Mesendoderm (in vitro differentiated cells): Measurements from ENCODE around the gene ESYT3.

ENCODE experiments used
- DNase-seq: peaks from one replicate; pipeline ENCODE4 v3.0.0; 2013
- H2AK5ac ChIP-seq: 2 replicates; pipeline ENCODE4 v1.6.1; 2013; ENCODE audit warnings: low read length, inconsistent platforms
- H2BK120ac ChIP-seq: 2 replicates; pipeline ENCODE4 v1.6.1; 2013; ENCODE audit warnings: low read depth, mild to moderate bottlenecking, low read length, moderate library complexity, mixed read lengths
- H2BK15ac ChIP-seq: replicated peaks from 2 replicates; pipeline ENCODE4 v1.6.1; 2013; ENCODE audit warnings: low read depth, mild to moderate bottlenecking, moderate library complexity
- H2BK5ac ChIP-seq: 2 replicates; pipeline ENCODE4 v1.6.1; 2013; ENCODE audit warnings: low read length, inconsistent platforms
- H3K18ac ChIP-seq: 2 replicates; pipeline ENCODE4 v1.6.1; 2013; ENCODE audit warnings: mild to moderate bottlenecking, low read length, mixed read lengths
- H3K23ac ChIP-seq: one replicate; pipeline ENCODE4 v1.6.1; 2013; ENCODE audit warnings: low read length
- H3K27ac ChIP-seq: 2 replicates; pipeline ENCODE4 v1.5.1; 2013; ENCODE audit warnings: low read depth, mild to moderate bottlenecking, inconsistent platforms, low read length, moderate library complexity
- H3K27me3 ChIP-seq: 2 replicates; pipeline ENCODE4 v1.6.1; 2013; ENCODE audit warnings: low read length, control low read depth, mild to moderate bottlenecking, inconsistent platforms; ENCODE audit not compliant: insufficient read depth, poor library complexity
- H3K36me3 ChIP-seq: 2 replicates; pipeline ENCODE4 v1.6.1; 2013; ENCODE audit warnings: low read length, inconsistent platforms; ENCODE audit not compliant: control insufficient read depth, insufficient read depth
- H3K4ac ChIP-seq: one replicate; pipeline ENCODE4 v1.6.1; 2013; ENCODE audit warnings: low read depth, mild to moderate bottlenecking, low read length, moderate library complexity
- H3K4me1 ChIP-seq: 2 replicates; pipeline ENCODE4 v1.6.1; 2013; ENCODE audit warnings: low read depth, low read length, inconsistent platforms; ENCODE audit not compliant: control insufficient read depth
- H3K4me2 ChIP-seq: 2 replicates; pipeline ENCODE4 v1.6.1; 2013; ENCODE audit warnings: low read length
- H3K4me3 ChIP-seq: 2 replicates; pipeline ENCODE4 v1.5.1; 2013; ENCODE audit warnings: mild to moderate bottlenecking, low read length
- H3K56ac ChIP-seq: one replicate; pipeline ENCODE4 v1.6.1; 2013; ENCODE audit warnings: low read length
- H3K79me1 ChIP-seq: 2 replicates; pipeline ENCODE4 v1.6.1; 2013; ENCODE audit warnings: low read length, inconsistent platforms
- H3K79me2 ChIP-seq: 2 replicates; pipeline ENCODE4 v1.6.1; 2013; ENCODE audit warnings: mild to moderate bottlenecking, low read length; ENCODE audit not compliant: control insufficient read depth, insufficient read depth
- H3K9ac ChIP-seq: 2 replicates; pipeline ENCODE4 v1.6.1; 2013; ENCODE audit warnings: low read length, inconsistent platforms
- H4K5ac ChIP-seq: one replicate; pipeline ENCODE4 v1.6.1; 2013; ENCODE audit warnings: low read length
- H4K8ac ChIP-seq: one replicate; pipeline ENCODE4 v1.6.1; 2013; ENCODE audit warnings: low read depth, mild to moderate bottlenecking, control low read depth, low read length, moderate library complexity
- WGBS: extraction: QIAGEN DNeasy Blood & Tissue Kit; methylation state at CpG from one replicate; pipeline ENCODE4 v1.1.7; 2013; ENCODE audit warnings: low lambda C conversion rate, missing lambda C conversion rate; ENCODE audit not compliant: insufficient coverage; ENCODE audit errors: extremely low coverage; 5-methylcytosine and 5-hydroxymethylcytosine counted together

Gene ESYT3

DNA sequence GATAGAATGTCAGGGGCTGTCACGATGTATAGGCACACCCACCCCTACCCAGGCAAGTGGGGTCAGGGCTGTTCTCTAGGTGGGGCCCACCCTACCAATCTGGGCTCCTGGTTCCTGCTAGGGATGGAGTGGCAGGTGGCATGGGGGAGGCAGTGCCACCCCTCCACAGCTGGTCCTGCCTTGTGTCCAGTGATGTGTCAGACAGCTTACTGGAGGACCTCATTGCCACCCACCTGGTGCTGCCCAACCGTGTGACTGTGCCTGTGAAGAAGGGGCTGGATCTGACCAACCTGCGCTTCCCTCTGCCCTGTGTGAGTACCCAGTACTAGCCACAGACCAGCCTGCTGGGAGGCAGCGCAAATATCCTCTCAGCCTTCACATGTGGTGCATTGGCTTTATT is 27.5 kb downstream of the ESYT3 start:
- no peak for DNase-seq
- Histone ChIP-seq H3K79me1 (no peaks in the 10 kb centered on the region), H3K4me3 (no peak overlapping the region), H2AK5ac (no peak overlapping the region), H2BK15ac (no peak overlapping the region), H2BK120ac (no peak overlapping the region), H3K36me3 (no peaks in the 10 kb centered on the region), H3K56ac (no peak overlapping the region), H3K27me3 (no peaks in the 10 kb centered on the region), H3K4me1 (no peaks in the 10 kb centered on the region), H3K18ac (no peak overlapping the region), H3K27ac (no peak overlapping the region), H4K5ac (no peak overlapping the region), H4K8ac (no peak overlapping the region), H3K9ac (no peak overlapping the region), H2BK5ac (no peak overlapping the region), H3K4ac (no peak overlapping the region), H3K79me2 (no peaks in the 10 kb centered on the region), H3K23ac (no peak overlapping the region), H3K4me2 (no peak overlapping the region)
- WGBS, result no CpG with 5 or more reads among the region's 4 CpGs

DNA sequence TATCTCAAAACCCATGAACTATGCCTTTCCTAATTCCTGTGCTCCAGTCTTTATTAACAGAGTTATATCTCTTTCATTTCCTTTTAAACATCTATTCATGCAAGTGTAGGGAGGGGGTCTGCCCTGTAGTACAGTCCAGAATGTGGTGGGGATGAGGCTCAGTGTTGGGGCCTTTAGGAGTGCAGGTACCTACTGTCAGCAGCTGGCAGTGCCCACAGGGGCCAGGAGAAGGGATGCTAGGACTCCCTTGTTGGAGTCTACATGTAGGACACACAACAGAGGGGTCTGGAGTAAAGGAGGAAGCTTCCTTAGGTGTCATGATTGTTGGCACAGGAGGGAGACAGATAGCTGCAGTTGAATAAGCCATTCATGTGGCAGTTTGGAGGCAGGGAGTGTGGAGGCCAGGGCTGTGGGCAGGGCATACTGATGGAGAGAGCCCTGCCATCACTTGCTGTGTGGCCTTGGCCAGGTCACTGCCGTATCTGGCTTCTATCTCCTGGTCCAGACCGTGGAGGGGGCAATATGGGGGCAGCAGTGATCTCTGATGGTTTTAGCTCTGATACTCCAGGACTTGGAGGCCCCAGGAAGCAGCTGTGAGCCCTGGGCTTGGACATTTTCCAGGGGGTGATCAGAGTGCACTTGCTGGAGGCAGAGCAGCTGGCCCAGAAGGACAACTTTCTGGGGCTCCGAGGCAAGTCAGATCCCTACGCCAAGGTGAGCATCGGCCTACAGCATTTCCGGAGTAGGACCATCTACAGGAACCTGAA is 29.5 kb downstream of the ESYT3 start:
- Histone ChIP-seq H3K23ac (no peak overlapping the region), H3K4ac (no peak overlapping the region), H2BK15ac (no peak overlapping the region), H3K27ac (no peak overlapping the region), H2AK5ac (no peak overlapping the region), H3K79me1 (no peaks in the 10 kb centered on the region), H2BK120ac (no peak overlapping the region), H3K4me1 (no peaks in the 10 kb centered on the region), H3K9ac (no peak overlapping the region), H3K36me3 (no peaks in the 10 kb centered on the region), H3K27me3 (no peaks in the 10 kb centered on the region), H2BK5ac (no peak overlapping the region), H3K4me2 (no peak overlapping the region), H3K79me2 (no peaks in the 10 kb centered on the region), H3K4me3 (no peak overlapping the region), H4K8ac (no peak overlapping the region), H3K18ac (no peak overlapping the region), H4K5ac (no peak overlapping the region), H3K56ac (no peak overlapping the region)
- DNase-seq, result no peak
- WGBS, result no CpG with 5 or more reads among the region's 6 CpGs

DNA sequence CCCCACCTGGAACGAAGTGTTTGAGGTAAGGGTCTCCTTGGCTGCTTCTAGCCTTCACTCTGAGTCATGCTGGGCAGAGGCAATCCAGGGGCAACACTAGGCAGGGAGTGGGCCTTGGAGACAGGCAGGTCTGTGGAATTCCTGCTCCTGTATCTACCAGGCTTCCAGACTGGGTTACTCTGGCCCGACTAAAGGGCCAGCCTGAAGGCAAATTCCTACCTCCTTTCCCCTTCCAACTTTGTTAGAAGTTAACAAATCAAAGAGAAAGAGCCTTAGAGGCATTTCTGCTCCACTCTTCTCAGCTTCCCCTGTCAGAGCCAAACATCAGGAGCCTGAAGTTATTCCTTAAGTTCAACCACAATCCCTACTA is 30.1 kb downstream of the ESYT3 start:
- Histone ChIP-seq H4K5ac (no peak overlapping the region), H3K4me2 (no peak overlapping the region), H2BK120ac (no peak overlapping the region), H3K36me3 (no peaks in the 10 kb centered on the region), H3K4ac (no peak overlapping the region), H2BK5ac (no peak overlapping the region), H3K18ac (no peak overlapping the region), H3K27ac (no peak overlapping the region), H3K4me1 (no peaks in the 10 kb centered on the region), H2AK5ac (no peak overlapping the region), H3K4me3 (no peak overlapping the region), H3K9ac (no peak overlapping the region), H3K56ac (no peak overlapping the region), H4K8ac (no peak overlapping the region), H3K27me3 (no peaks in the 10 kb centered on the region), H3K79me2 (no peaks in the 10 kb centered on the region), H3K23ac (no peak overlapping the region), H2BK15ac (no peak overlapping the region), H3K79me1 (no peaks in the 10 kb centered on the region)
- no CpG with 5 or more reads among the region's 2 CpGs for WGBS
- no peak for DNase-seq

DNA sequence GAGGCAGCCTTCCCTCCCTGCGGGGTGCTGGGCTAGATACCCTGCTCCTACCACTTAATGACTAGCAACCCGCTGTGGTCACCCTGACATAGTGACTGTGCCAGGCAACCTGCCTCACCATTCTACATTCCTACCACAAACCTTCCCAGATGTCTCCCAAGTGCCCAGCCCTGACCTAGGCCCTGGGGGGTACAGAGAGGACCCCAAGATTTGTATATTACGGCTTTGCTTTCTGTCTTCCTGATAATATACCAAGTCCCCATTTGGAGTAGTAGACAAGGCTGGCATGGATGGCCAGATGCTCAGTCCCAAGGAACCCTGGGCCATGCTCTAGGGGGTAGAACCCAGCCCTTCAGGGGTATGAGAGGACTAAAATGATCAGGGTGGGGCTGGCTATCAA is 31.0 kb downstream of the ESYT3 start:
- DNase-seq, result no peak
- Histone ChIP-seq H3K4ac (no peak overlapping the region), H3K18ac (no peak overlapping the region), H2AK5ac (no peak overlapping the region), H3K23ac (no peak overlapping the region), H3K4me3 (no peak overlapping the region), H3K27me3 (no peaks in the 10 kb centered on the region), H3K9ac (no peak overlapping the region), H2BK120ac (no peak overlapping the region), H3K4me1 (no peaks in the 10 kb centered on the region), H3K36me3 (no peaks in the 10 kb centered on the region), H3K4me2 (no peak overlapping the region), H3K79me2 (no peaks in the 10 kb centered on the region), H4K8ac (no peak overlapping the region), H2BK15ac (no peak overlapping the region), H3K79me1 (no peaks in the 10 kb centered on the region), H4K5ac (no peak overlapping the region), H3K27ac (no peak overlapping the region), H3K56ac (no peak overlapping the region), H2BK5ac (no peak overlapping the region)
- WGBS, result no CpG with 5 or more reads among the region's 3 CpGs

DNA sequence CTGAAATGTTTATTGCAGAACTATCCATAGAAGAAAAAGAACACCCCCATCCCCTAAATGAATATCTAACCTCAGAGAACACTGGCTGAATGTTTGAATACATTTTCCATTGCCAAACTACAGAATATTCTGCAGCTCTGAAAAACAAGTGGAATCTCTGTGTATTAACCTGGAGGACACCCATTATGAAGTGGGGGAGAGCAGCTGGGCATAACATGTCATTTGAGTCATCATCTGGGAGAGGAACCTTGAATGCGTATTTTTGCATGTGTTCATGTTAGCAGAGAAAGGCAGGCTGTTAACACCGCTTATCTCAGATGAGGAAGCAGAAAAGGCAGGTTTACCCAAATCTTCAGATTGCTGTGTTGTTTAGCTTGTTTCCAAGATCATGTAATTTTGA is 31.5 kb downstream of the ESYT3 start:
- no peaks in the 10 kb centered on the region for H3K79me2 ChIP-seq

DNA sequence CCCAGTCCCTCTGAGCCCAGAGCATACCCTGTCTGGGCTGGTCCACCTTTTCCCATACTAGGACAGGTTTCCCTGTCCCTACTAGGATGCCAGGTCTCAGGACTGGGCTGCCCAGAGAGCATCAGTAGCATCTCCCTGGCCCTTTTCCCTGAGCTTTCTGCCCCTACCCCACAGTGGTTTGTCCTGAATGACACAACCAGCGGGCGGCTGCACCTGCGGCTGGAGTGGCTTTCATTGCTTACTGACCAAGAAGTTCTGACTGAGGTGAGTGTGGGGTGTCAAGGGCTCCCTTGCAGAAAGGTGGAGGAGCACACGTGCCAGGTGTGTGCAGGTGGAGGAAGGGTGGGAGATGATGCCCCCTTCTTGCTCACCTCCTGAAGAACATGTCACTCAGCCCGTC is 33.5 kb downstream of the ESYT3 start:
- Histone ChIP-seq H3K56ac (no peak overlapping the region), H3K79me2 (no peaks in the 10 kb centered on the region), H4K8ac (no peak overlapping the region), H3K79me1 (no peaks in the 10 kb centered on the region), H3K27ac (no peak overlapping the region), H3K4me3 (no peak overlapping the region), H2BK5ac (no peak overlapping the region), H3K4ac (no peak overlapping the region), H2BK120ac (no peak overlapping the region), H2BK15ac (no peak overlapping the region), H3K23ac (no peak overlapping the region), H3K36me3 (no peaks in the 10 kb centered on the region), H3K4me2 (no peak overlapping the region), H3K27me3 (no peaks in the 10 kb centered on the region), H3K9ac (no peak overlapping the region), H3K4me1 (no peaks in the 10 kb centered on the region), H3K18ac (no peak overlapping the region), H4K5ac (no peak overlapping the region), H2AK5ac (no peak overlapping the region)
- DNase-seq, result no peak
- no CpG with 5 or more reads among the region's 5 CpGs for WGBS

More for the DNA sequence above, 31.5 kb downstream of the ESYT3 start:
- no peak overlapping the region for H3K56ac ChIP-seq
- no peak overlapping the region for H4K5ac ChIP-seq
- no peak overlapping the region for H2BK15ac ChIP-seq
- no CpG with 5 or more reads among the region's 2 CpGs for WGBS
- H2AK5ac ChIP-seq, result no peak overlapping the region
- H3K79me1 ChIP-seq, result no peaks in the 10 kb centered on the region
- no peaks in the 10 kb centered on the region for H3K36me3 ChIP-seq
- H3K18ac ChIP-seq, result no peak overlapping the region
- H3K4me2 ChIP-seq, result no peak overlapping the region
- H2BK120ac ChIP-seq, result no peak overlapping the region
- no peak overlapping the region for H2BK5ac ChIP-seq
- no peak overlapping the region for H3K4me3 ChIP-seq
- DNase-seq, result no peak
- no peak overlapping the region for H3K23ac ChIP-seq
- H4K8ac ChIP-seq, result no peak overlapping the region
- no peaks in the 10 kb centered on the region for H3K4me1 ChIP-seq
- no peak overlapping the region for H3K4ac ChIP-seq
- H3K27ac ChIP-seq, result no peak overlapping the region
- no peak overlapping the region for H3K9ac ChIP-seq
- no peaks in the 10 kb centered on the region for H3K27me3 ChIP-seq
